PC-3 (cell line): ENCODE measurements around the gene PPP1CC. TPM values are rescaled to one million over a fixed set of nuclear protein-coding genes. Genes with fewer than 3 reads are reported as not detected.

Source experiments
- ATAC-seq: fragments of 200-7000 bp; cut with Tn5 transposase; 2 replicates; pipeline ENCODE4 v1.9.1; 2020; ENCODE audit warnings: mild to moderate bottlenecking, moderate library complexity
- BruUV-seq: library from RNA; stranded (reverse); fragments of 400-500 nt; replicated peaks from 2 replicates; lab custom pipeline; 2021; lab: Mats Ljungman, UMichigan
- CTCF ChIA-PET: fragments of 300-600 bp; sonication (Branson Sonifier 250); formaldehyde crosslinking; loops from one replicate; lab custom pipeline; 2022; ENCODE audit warnings: antibody characterized with exemption; lab: Charles Lee
- POLR2A ChIA-PET: fragments of 300-600 bp; sonication (Branson Sonifier 250); formaldehyde crosslinking; loops from one replicate; lab custom pipeline; 2022; ENCODE audit warnings: antibody characterized with exemption; ENCODE audit not compliant: unreplicated experiment; lab: Charles Lee
- DNase-seq: peaks from one replicate; pipeline ENCODE4 v3.0.0-alpha.2; 2015
- H2AFZ ChIP-seq: fragments of 300-600 bp; sonication (generic); 2 replicates; pipeline ENCODE4 v1.6.0; 2016; ENCODE audit warnings: antibody characterized with exemption, low read length
- H3F3A ChIP-seq: fragments of 300-600 bp; sonication (generic); one replicate; pipeline ENCODE4 v1.6.0; 2017; ENCODE audit warnings: antibody characterized with exemption, low read length, control low read depth, mild to moderate bottlenecking; ENCODE audit not compliant: unreplicated experiment
- H3K27ac ChIP-seq: fragments of 300-600 bp; sonication (generic); 2 replicates; pipeline ENCODE4 v1.5.1; 2016; ENCODE audit warnings: mild to moderate bottlenecking, low read length
- H3K27me3 ChIP-seq: fragments of 300-600 bp; sonication (generic); 2 replicates; pipeline ENCODE4 v1.6.1; 2016; ENCODE audit warnings: low read length, mixed read lengths
- H3K36me3 ChIP-seq: fragments of 300-600 bp; sonication (generic); 2 replicates; pipeline ENCODE4 v1.6.1; 2016; ENCODE audit warnings: low read depth, mixed run types, low read length, mixed read lengths
- H3K4me1 ChIP-seq: fragments of 300-600 bp; sonication (generic); 2 replicates; pipeline ENCODE4 v1.5.1; 2016; ENCODE audit warnings: low read length; ENCODE audit not compliant: insufficient read depth
- H3K4me2 ChIP-seq: fragments of 300-600 bp; sonication (generic); 2 replicates; pipeline ENCODE4 v1.6.0; 2016; ENCODE audit warnings: low read length
- H3K4me3 ChIP-seq: fragments of 300-600 bp; sonication (generic); 2 replicates; pipeline ENCODE4 v1.5.1; 2016; ENCODE audit warnings: mild to moderate bottlenecking, low read length, mixed read lengths
- H3K79me2 ChIP-seq: fragments of 300-600 bp; sonication (generic); 2 replicates; pipeline ENCODE4 v1.6.1; 2017; ENCODE audit warnings: low read length, mixed read lengths
- H3K9ac ChIP-seq: fragments of 300-600 bp; sonication (generic); 2 replicates; pipeline ENCODE4 v1.6.0; 2016; ENCODE audit warnings: mild to moderate bottlenecking, low read length
- H3K9me2 ChIP-seq: fragments of 300-600 bp; sonication (generic); replicated peaks from 2 replicates; pipeline ENCODE4 v1.6.1; 2016; ENCODE audit warnings: mixed run types, low read length, mixed read lengths
- H3K9me3 ChIP-seq: fragments of 300-600 bp; sonication (generic); 2 replicates; pipeline ENCODE4 v1.6.1; 2016; ENCODE audit warnings: low read length, mixed read lengths
- H4K20me1 ChIP-seq: fragments of 300-600 bp; sonication (generic); 2 replicates; pipeline ENCODE4 v1.6.1; 2016; ENCODE audit warnings: low read length, mixed read lengths
- CTCF ChIP-seq: fragments of 300-600 bp; sonication (generic); conservative IDR thresholded peaks from 2 replicates; pipeline ENCODE4 v1.5.1; 2017; ENCODE audit warnings: antibody characterized with exemption, low read depth, mild to moderate bottlenecking, low read length
- EZH2 ChIP-seq: fragments of 300-600 bp; sonication (generic); IDR thresholded peaks from one replicate; pipeline ENCODE4 v1.6.1; 2017; ENCODE audit warnings: antibody characterized with exemption, mild to moderate bottlenecking, low read length; ENCODE audit not compliant: unreplicated experiment
- EZH2phosphoT487 ChIP-seq: fragments of 300-600 bp; sonication (generic); IDR thresholded peaks from 2 replicates; pipeline ENCODE4 v1.6.1; 2018; ENCODE audit warnings: mild to moderate bottlenecking, antibody characterized with exemption, low read length, borderline replicate concordance
- intact Hi-C: fragments of 100-400 bp; cut with micrococcal nuclease; formaldehyde crosslinking; loops from 2 replicates; pipeline ENCODE4 v1.9.0; 2023
- total RNA-seq: library from RNA; depleted of rRNA; stranded (reverse); fragments of >200 nt; gene quantifications from 2 replicates; pipeline ENCODE4 v1.2.3, GENCODE V29; 2014

The PPP1CC gene
- total RNA-seq, 1 experiment from 2014 or later, result 204 TPM

DNA sequence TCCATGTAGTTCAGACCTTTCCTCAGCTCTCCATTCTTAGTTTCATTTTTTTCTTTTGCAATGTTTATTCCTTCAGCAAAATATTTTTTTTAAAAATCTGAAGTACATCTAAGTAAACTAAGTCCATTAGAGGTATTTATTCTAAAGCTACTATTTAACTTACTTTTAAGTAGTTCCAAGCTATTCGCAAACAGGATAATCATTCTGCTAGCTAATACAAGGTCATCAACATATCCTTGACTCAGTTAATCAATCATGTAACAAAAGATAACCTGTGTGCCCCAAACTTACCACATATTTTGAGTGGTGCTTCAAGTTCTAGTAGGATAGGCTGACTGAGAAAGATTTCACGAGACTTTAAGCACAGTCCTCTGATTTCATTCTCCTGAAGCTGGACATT is 11.2 kb downstream of the PPP1CC start:
- H3K9ac ChIP-seq, result no peak overlapping the region
- H3K27me3 ChIP-seq, result no peaks in the 10 kb centered on the region
- H3F3A ChIP-seq, result no peaks in the 10 kb centered on the region
- no TSS peak for BruUV-seq
- H3K9me2 ChIP-seq, result no peaks in the 10 kb centered on the region
- ATAC-seq (no peak), DNase-seq (no peak)
- ChIA-PET CTCF (no interaction called here), POLR2A (no interaction called here)
- H4K20me1 ChIP-seq, result peaks cover 86% of the 10 kb centered on the region
- peaks cover 6% of the 10 kb centered on the region; the same call in 1 of the 2 replicates for H3K4me1 ChIP-seq
- H3K36me3 ChIP-seq, result peaks cover 75% of the 10 kb centered on the region
- H3K79me2 ChIP-seq, result peaks cover 96% of the 10 kb centered on the region
- H2AFZ ChIP-seq, result no peak overlapping the region
- no peaks in the 10 kb centered on the region for H3K9me3 ChIP-seq
- intact Hi-C loops, result no loop called here
- H3K4me3 ChIP-seq, result no peak overlapping the region
- H3K4me2 ChIP-seq, result no peak overlapping the region
- no peak overlapping the region for H3K27ac ChIP-seq
- no peak for TF ChIP-seq EZH2
- TF ChIP-seq EZH2phosphoT487, result no peak
- no peak for TF ChIP-seq CTCF

GRCh38 chr12:110728628-110729027 is 14.1 kb downstream of the PPP1CC start:
- Histone ChIP-seq H3K79me2 (peaks cover 81% of the 10 kb centered on the region), H4K20me1 (peaks cover 73% of the 10 kb centered on the region), H3K36me3 (peaks cover 82% of the 10 kb centered on the region), H3K9ac (no peak overlapping the region), H3K9me2 (no peaks in the 10 kb centered on the region), H2AFZ (no peak overlapping the region), H3K4me1 (peaks cover 2% of the 10 kb centered on the region; the same call in 1 of the 2 replicates), H3K27me3 (no peaks in the 10 kb centered on the region), H3K4me3 (no peak overlapping the region), H3K27ac (no peak overlapping the region), H3F3A (no peaks in the 10 kb centered on the region), H3K4me2 (no peak overlapping the region), H3K9me3 (no peaks in the 10 kb centered on the region)
- TF ChIP-seq EZH2phosphoT487 (no peak), CTCF (no peak), EZH2 (no peak)
- ChIA-PET CTCF (no interaction called here), POLR2A (no interaction called here)
- intact Hi-C loops, result no loop called here
- DNase-seq, result no peak
- no peak for ATAC-seq
- BruUV-seq, result no TSS peak

- H3K4me1 ChIP-seq, result no peaks in the 10 kb centered on the region
- intact Hi-C loops, result no loop called here
- ChIA-PET CTCF (no interaction called here), POLR2A (no interaction called here)
- no peak overlapping the region for H3K9ac ChIP-seq
- no peak overlapping the region for H3K4me3 ChIP-seq
- DNase-seq (no peak), ATAC-seq (no peak)
- H3F3A ChIP-seq, result no peaks in the 10 kb centered on the region
- no TSS peak for BruUV-seq
- peaks cover 63% of the 10 kb centered on the region for H3K79me2 ChIP-seq
- no peak overlapping the region for H2AFZ ChIP-seq
- H3K36me3 ChIP-seq, result peaks cover 84% of the 10 kb centered on the region
- no peaks in the 10 kb centered on the region for H3K9me2 ChIP-seq
- peaks cover 63% of the 10 kb centered on the region for H4K20me1 ChIP-seq
- H3K27ac ChIP-seq, result no peak overlapping the region
- no peaks in the 10 kb centered on the region for H3K27me3 ChIP-seq
- TF ChIP-seq EZH2 (no peak), EZH2phosphoT487 (no peak), CTCF (no peak)
- H3K4me2 ChIP-seq, result no peak overlapping the region
- H3K9me3 ChIP-seq, result no peaks in the 10 kb centered on the region
Observed at GRCh38 chr12:110726708-110727369, 15.9 kb downstream of the PPP1CC start.
